Thyroid gland (tissue), 4 donors: Measurements from ENCODE around the gene ATP13A2. TPM values are rescaled to one million over a fixed set of nuclear protein-coding genes. Genes with fewer than 3 reads are reported as not detected.

ENCODE experiments used
- DNase-seq, 2 donors: peaks; one replicate each; pipeline ENCODE4 v3.0.0-alpha.2; 2019
- H3K27ac ChIP-seq, 3 donors: fragments of 200-600 bp; sonication (generic); 1 replicate in 2 of 3; 2 replicates in 1 of 3; pipeline ENCODE4 v1.5.1; 2016 to 2019; ENCODE audit warnings: mild to moderate bottlenecking in 1 of 3, moderate library complexity in 1 of 3
- H3K27me3 ChIP-seq: fragments of 200-600 bp; sonication (generic); one replicate; pipeline ENCODE4 v1.5.1; 2019
- H3K36me3 ChIP-seq, 2 donors: fragments of 200-600 bp; sonication (generic); one replicate each; pipeline ENCODE4 v1.5.1; 2016 to 2019
- H3K4me1 ChIP-seq, 2 donors: fragments of 200-600 bp; sonication (generic); one replicate each; pipeline ENCODE4 v1.5.1; 2017 to 2019
- H3K4me3 ChIP-seq, 3 donors: fragments of 200-600 bp; sonication (generic); replicated peaks in 1 of 3; 1 replicate in 2 of 3; 2 replicates in 1 of 3; pipeline ENCODE4 v1.5.1; 2016; ENCODE audit warnings: mild to moderate bottlenecking in 1 of 3
- H3K9me3 ChIP-seq: fragments of 200-600 bp; sonication (generic); one replicate; pipeline ENCODE4 v1.5.1; 2017
- POLR2A ChIP-seq, 2 donors: fragments of 450-650 bp; IDR thresholded peaks; one replicate each; pipeline ENCODE4 v1.6.1; 2017; ENCODE audit warnings: antibody characterized with exemption in 2 of 2, mild to moderate bottlenecking in 2 of 2, moderate library complexity in 1 of 2
- WGBS, 2 donors: methylation state at CpG; one replicate each; pipeline ENCODE4 v1.1.5; 2017; 5-methylcytosine and 5-hydroxymethylcytosine counted together
- intact Hi-C: fragments of 100-400 bp; cut with DNase I; formaldehyde crosslinking; loops from one replicate; pipeline ENCODE4 v1.15.1; 2023
- total RNA-seq, 4 donors: library from RNA; depleted of rRNA; stranded (reverse); fragments of >200 nt; gene quantifications; one replicate each; pipeline ENCODE4 v1.2.3, GENCODE V29; 2016
- TF ChIP-seq, protein P1 (sequence below), 6 experiments: fragments of 200-600 bp in 3 of 6; fragments of 450-650 bp in 3 of 6; sonication (generic) in 3 of 6; IDR thresholded peaks; one replicate each; pipeline ENCODE4 v1.5.1; 2016 to 2019; ENCODE audit warnings: antibody characterized with exemption in 6 of 6, mild to moderate bottlenecking in 2 of 6, inconsistent platforms in 1 of 6, moderate library complexity in 1 of 6

Gene ATP13A2
- total RNA-seq, 4 donors from 2014 or later: 28.7 to 47.0 (median 35.8) TPM

DNA sequence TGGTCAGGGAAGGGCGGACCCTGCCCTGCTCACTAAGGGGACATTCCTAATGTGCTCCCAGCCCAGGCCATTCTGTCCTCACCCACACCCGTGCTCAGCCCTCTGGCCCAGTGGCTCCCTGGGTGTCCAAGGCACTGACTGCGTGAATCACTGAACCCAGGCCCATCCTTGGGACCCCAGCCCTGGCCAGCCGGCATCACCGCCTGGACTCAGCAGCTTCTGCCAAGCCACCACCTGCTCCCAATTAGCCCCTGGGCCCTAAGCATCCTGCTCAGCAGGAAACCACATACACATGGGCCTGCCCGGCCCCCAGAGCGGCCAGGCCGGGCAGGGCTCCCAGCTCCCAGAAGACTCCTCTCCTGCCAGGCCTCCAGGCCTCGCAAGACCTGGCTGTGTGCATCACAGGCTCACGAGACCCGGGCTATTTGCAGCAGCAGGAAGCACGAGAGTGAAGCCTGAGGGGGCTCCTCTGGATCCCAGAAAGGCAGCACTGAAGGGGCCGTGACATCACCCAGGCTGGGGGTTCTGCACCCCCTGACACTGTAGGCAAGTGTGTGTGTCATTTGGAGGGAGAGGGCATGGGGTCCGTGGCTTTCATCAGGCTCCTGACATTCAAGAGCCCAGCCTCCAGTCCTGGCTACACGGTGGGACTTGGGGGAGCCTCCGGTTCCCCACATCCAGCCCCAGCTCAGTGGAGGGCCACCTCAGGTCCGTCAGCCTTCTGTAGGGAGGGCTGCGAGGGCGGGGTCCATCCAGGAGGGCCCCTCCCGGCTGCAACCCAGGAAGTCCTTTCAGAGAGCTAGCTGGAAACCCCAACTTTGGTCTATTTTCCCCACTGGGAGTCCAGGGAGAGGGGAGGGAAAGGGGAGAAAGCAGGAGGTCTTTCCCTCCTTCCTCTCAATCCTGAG is 32.9 kb downstream of the ATP13A2 start:
- H3K4me3 ChIP-seq: no peak overlapping the region
- peak; percentile 10 to 12 for DNase-seq
- no peak for TF ChIP-seq POLR2A (IDR thresholded peaks at IDR 0.05)
- TF ChIP-seq, protein P1, sequence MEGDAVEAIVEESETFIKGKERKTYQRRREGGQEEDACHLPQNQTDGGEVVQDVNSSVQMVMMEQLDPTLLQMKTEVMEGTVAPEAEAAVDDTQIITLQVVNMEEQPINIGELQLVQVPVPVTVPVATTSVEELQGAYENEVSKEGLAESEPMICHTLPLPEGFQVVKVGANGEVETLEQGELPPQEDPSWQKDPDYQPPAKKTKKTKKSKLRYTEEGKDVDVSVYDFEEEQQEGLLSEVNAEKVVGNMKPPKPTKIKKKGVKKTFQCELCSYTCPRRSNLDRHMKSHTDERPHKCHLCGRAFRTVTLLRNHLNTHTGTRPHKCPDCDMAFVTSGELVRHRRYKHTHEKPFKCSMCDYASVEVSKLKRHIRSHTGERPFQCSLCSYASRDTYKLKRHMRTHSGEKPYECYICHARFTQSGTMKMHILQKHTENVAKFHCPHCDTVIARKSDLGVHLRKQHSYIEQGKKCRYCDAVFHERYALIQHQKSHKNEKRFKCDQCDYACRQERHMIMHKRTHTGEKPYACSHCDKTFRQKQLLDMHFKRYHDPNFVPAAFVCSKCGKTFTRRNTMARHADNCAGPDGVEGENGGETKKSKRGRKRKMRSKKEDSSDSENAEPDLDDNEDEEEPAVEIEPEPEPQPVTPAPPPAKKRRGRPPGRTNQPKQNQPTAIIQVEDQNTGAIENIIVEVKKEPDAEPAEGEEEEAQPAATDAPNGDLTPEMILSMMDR (IDR thresholded peaks at IDR 0.05): no peak
- 73 to 88% methylated on average over 14 to 19 of the region's 20 CpGs for WGBS, 2 donors
- H3K27me3 ChIP-seq: no peaks in the 10 kb centered on the region
- peaks cover 6 to 24% of the 10 kb centered on the region in 2 donors for H3K4me1 ChIP-seq
- H3K9me3 ChIP-seq: no peaks in the 10 kb centered on the region
- no peaks in the 10 kb centered on the region for H3K36me3 ChIP-seq
- intact Hi-C loops: no loop called here
- H3K27ac ChIP-seq: peak overlapping the region; percentile 29 to 49 (median 46)

DNA sequence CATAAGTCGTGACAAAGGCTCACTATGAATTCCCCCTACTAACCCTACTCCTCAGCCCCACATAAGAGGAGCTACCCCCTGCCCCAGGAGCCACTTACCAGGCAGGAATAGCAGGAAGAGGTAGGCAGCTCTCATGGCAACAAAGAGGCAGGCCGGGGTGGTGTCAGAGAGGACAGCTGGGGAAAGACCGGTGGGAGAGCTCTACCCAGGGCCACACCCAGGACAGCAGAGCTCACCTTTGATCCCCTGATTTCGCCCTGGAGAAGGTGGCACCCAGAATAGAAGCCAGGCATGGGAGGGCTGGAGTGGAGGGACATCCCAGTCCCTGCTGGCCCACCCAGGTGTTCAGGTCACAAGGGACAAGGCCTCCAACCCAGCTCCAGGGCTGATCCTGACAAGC is 33.6 kb downstream of the ATP13A2 start:
- Histone ChIP-seq H3K9me3 (no peaks in the 10 kb centered on the region), H3K4me1 (peaks cover 6 to 24% of the 10 kb centered on the region in 2 donors), H3K27ac (peak overlapping the region in 2 of 3 donors; percentile 10 to 46), H3K4me3 (no peak overlapping the region), H3K27me3 (no peaks in the 10 kb centered on the region), H3K36me3 (no peaks in the 10 kb centered on the region)
- DNase-seq: no peak
- TF ChIP-seq, protein P1 (IDR thresholded peaks at IDR 0.05): no peak
- TF ChIP-seq POLR2A (IDR thresholded peaks at IDR 0.05): no peak
- intact Hi-C loops: no loop called here
- WGBS, 2 donors: 81 to 89% methylated on average over 4 of the region's 4 CpGs

DNA sequence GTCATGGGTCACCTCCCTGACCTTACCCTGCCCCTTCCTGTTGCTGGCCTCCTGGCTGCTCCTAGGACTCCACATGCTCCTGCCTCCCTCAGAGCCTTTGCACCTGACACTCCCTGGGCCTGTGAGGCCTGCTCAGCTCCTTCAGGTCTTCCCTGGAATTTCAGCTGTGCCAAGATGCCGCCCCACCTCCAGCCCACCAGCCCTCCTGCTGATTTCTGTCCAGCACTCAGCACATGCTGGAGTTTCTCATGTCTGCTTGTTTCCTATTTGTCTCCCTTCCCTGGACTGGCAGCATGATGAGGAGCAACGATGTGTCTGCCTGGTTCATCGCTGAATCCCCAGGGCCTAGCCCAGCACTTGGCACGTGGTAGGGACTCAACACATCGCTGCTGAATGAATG is 34.4 kb downstream of the ATP13A2 start:
- intact Hi-C loops: no loop called here
- peaks cover 6 to 24% of the 10 kb centered on the region in 2 donors for H3K4me1 ChIP-seq
- H3K9me3 ChIP-seq: no peaks in the 10 kb centered on the region
- no peak overlapping the region for H3K4me3 ChIP-seq
- no peaks in the 10 kb centered on the region for H3K27me3 ChIP-seq
- no peak for DNase-seq
- no peak overlapping the region for H3K27ac ChIP-seq
- TF ChIP-seq, protein P1 (IDR thresholded peaks at IDR 0.05): no peak
- WGBS, 2 donors: 93 to 98% methylated on average over 5 of the region's 5 CpGs
- no peaks in the 10 kb centered on the region for H3K36me3 ChIP-seq

DNA sequence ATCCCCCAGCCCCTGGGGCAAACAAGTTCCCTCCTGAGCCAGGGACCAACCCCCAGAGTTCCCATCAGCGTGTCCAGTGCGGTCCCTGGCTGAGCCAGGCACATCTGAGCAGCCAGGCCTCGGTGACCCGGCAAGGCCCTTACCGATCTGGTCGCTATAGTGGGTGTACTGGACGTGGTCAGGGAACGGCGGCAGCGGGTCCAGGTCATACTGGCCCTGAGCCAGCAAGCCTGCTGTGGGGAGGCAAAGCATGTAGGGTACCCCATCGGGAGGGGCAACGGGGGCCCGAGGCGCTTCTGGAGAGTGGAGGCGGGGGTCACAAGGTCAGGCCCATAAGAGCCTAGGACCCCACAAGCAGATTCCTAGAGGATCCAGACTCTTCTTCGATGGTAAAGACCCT is 34.8 kb downstream of the ATP13A2 start:
- Histone ChIP-seq H3K27me3 (no peaks in the 10 kb centered on the region), H3K36me3 (no peaks in the 10 kb centered on the region), H3K4me3 (no peak overlapping the region), H3K27ac (no peak overlapping the region), H3K9me3 (no peaks in the 10 kb centered on the region), H3K4me1 (peaks cover 6 to 24% of the 10 kb centered on the region in 2 donors)
- 82 to 88% methylated on average over 12 to 16 of the region's 16 CpGs for WGBS, 2 donors
- intact Hi-C loops: no loop called here
- TF ChIP-seq, protein P1 (IDR thresholded peaks at IDR 0.05): no peak
- TF ChIP-seq POLR2A (IDR thresholded peaks at IDR 0.05): no peak
- DNase-seq: no peak

DNA sequence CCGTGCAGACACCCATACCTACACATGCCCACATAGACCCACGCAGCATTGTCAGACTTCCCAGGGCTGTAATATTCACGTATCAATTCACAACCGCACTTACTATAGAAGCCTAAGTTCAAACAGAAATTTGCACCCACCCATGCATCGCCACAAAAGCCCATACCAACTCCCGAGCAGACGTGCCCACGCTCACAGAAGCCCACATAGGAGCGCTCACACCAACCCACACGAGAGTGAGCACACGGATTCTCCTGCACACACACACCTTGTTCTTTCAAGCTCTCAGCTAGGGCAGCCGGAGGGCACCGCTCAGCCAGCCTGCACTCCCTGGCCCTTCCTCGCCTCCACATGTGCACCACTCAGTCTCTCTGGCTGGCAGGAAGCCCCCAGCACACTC is 35.9 kb downstream of the ATP13A2 start:
- TF ChIP-seq POLR2A (IDR thresholded peaks at IDR 0.05): no peak
- TF ChIP-seq, protein P1 (IDR thresholded peaks at IDR 0.05): no peak
- H3K9me3 ChIP-seq: no peaks in the 10 kb centered on the region
- no peaks in the 10 kb centered on the region for H3K27me3 ChIP-seq
- no peak overlapping the region for H3K4me3 ChIP-seq
- intact Hi-C loops: no loop called here
- peaks cover 6 to 24% of the 10 kb centered on the region in 2 donors for H3K4me1 ChIP-seq
- H3K27ac ChIP-seq: no peak overlapping the region
- DNase-seq: no peak
- no peaks in the 10 kb centered on the region for H3K36me3 ChIP-seq
- WGBS, 2 donors: 85 to 88% methylated on average over 14 of the region's 14 CpGs
